ENCODE results near the gene DDX1. TPM values are rescaled to one million over a fixed set of nuclear protein-coding genes. Genes with fewer than 3 reads are reported as not detected.

The DDX1 gene
- total and polyA plus RNA-seq, 9 of the 15 experiments (the other 6 are each of a cell fraction or from before 2014, with no cell fraction given): 116 to 277 (median 232) TPM

DNA sequence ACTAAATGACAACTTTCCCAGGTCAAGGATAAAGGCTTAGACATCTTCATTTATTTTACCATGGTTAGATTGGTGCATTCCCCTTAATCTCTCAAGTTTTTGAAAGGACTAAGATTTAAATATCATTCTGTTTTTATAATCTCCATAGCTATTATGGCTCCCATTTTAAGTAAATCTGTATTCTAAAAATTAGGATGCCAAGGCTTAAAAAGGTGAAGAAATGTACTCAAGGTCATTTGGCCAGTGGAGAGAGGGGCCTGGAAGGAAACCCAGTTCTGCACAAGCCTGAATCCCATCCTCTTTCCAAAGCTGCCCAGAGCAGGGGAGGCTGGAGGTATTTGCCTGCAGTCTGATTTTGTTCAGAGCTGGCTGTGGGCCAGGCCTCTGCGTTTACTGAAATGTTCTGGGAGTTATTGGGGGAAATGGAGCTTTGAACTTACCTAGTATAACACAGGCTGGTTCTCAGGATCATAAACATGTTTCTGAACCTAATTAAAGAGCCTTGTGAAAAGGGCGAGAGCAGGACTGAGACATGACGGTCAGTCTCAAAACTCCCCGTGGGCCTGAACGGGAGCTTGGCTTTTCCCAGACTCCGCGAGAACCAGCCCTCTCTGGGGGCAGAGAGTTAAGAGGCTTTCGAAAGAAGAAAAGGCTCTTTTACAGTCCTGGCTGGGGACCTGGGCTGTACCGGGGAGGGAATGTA lies 85.6 kb downstream of the DDX1 start:
- H3K27ac ChIP-seq (ENCODE audit: extremely low read depth, low read depth, low read length): no peak overlapping the region
- peaks cover 13 to 41% of the 10 kb centered on the region in 2 experiments for H3K27me3 ChIP-seq (ENCODE audit: control insufficient read depth in 2 of 2, insufficient read depth in 2 of 2, low read length in 2 of 2)
- no peak overlapping the region for H3K4me3 ChIP-seq
- POLR2A ChIA-PET: interaction anchor here (0.6 kb wide), 1 partner anchor 24 kb away, joined by 5 read pairs; no protein-coding TSS in a partner anchor
- no peaks in the 10 kb centered on the region for H3K79me2 ChIP-seq (ENCODE audit: control insufficient read depth, insufficient read depth, low read length)
- DNase-seq (ENCODE audit: extremely low read depth in 1 of 4, low spot score in 3 of 4) (no peak), FAIRE-seq (no peak), ATAC-seq (peak; percentile 60; the same call in 2 of the 3 replicates)
- no peaks in the 10 kb centered on the region for H3K4me1 ChIP-seq (replicated peaks in 1 of 2; ENCODE audit: control insufficient read depth in 2 of 2, insufficient read depth in 2 of 2, low read length in 2 of 2)
- H3K9ac ChIP-seq (ENCODE audit: insufficient read depth in 1 of 2, low read depth in 2 of 2, low read length in 2 of 2): no peak overlapping the region
- 0 out of 2 replicates have a peak, but pooled peaks cover 2% of the 10 kb centered on the region for H4K20me1 ChIP-seq (replicated peaks; ENCODE audit: control insufficient read depth, insufficient read depth, low read length)
- 0% methylated on average over 9 of the region's 9 CpGs for WGBS (ENCODE audit: insufficient coverage, low coverage, missing lambda C conversion rate)
- H3K9me3 ChIP-seq (replicated peaks; ENCODE audit: control insufficient read depth, insufficient read depth, low read depth, low read length): 0 out of 2 replicates have a peak, but pooled peaks cover 3% of the 10 kb centered on the region
- CTCF ChIA-PET (ENCODE audit: low intra/inter-chr PET ratio): no interaction called here
- BruUV-seq (replicated peaks): no TSS peak
- no peaks in the 10 kb centered on the region for H3K9me1 ChIP-seq (ENCODE audit: control insufficient read depth, insufficient read depth, low read length)
- H2AFZ ChIP-seq (ENCODE audit: low read depth, low read length): no peak overlapping the region
- intact Hi-C loops (cut with micrococcal nuclease): no loop called here
- no peak for TF ChIP-seq KLF16 (IDR thresholded peaks at IDR 0.05)
- no peaks in the 10 kb centered on the region for H3K36me3 ChIP-seq (ENCODE audit: control insufficient read depth, insufficient read depth, low read length)
- in situ Hi-C loops (cut with MboI): no loop called here
- H3K4me2 ChIP-seq (ENCODE audit: insufficient read depth, low read length): no peak overlapping the region

GRCh38 chr2:15678346-15678745 lies 86.7 kb downstream of the DDX1 start:
- ChIA-PET CTCF (ENCODE audit: low intra/inter-chr PET ratio) (no interaction called here), POLR2A (interaction anchor here (1.1 to 1.2 kb wide), 2 partner anchors 9 to 84 kb away, joined by 3 read pairs; no protein-coding TSS in a partner anchor)
- 0 out of 2 replicates have a peak, but pooled peaks cover 2% of the 10 kb centered on the region for H4K20me1 ChIP-seq (replicated peaks; ENCODE audit: control insufficient read depth, insufficient read depth, low read length)
- 0 out of 2 replicates have a peak, but pooled peaks cover 3% of the 10 kb centered on the region for H3K9me3 ChIP-seq (replicated peaks; ENCODE audit: control insufficient read depth, insufficient read depth, low read depth, low read length)
- in situ Hi-C loops (cut with MboI): no loop called here
- WGBS (ENCODE audit: insufficient coverage, low coverage, missing lambda C conversion rate): 1% methylated on average over 5 of the region's 5 CpGs
- H3K36me3 ChIP-seq (ENCODE audit: control insufficient read depth, insufficient read depth, low read length): no peaks in the 10 kb centered on the region
- FAIRE-seq (no peak), DNase-seq (ENCODE audit: extremely low read depth in 1 of 4, low spot score in 3 of 4) (no peak), ATAC-seq (no peak)
- H3K4me2 ChIP-seq (ENCODE audit: insufficient read depth, low read length): no peak overlapping the region
- intact Hi-C loops (cut with micrococcal nuclease): no loop called here
- no TSS peak for BruUV-seq (replicated peaks)
- no peak overlapping the region for H2AFZ ChIP-seq (ENCODE audit: low read depth, low read length)
- no peak overlapping the region for H3K9ac ChIP-seq (ENCODE audit: insufficient read depth in 1 of 2, low read depth in 2 of 2, low read length in 2 of 2)
- H3K4me3 ChIP-seq: no peak overlapping the region
- no peak overlapping the region for H3K27ac ChIP-seq (ENCODE audit: extremely low read depth, low read depth, low read length)
- no peaks in the 10 kb centered on the region for H3K9me1 ChIP-seq (ENCODE audit: control insufficient read depth, insufficient read depth, low read length)
- H3K4me1 ChIP-seq (replicated peaks in 1 of 2; ENCODE audit: control insufficient read depth in 2 of 2, insufficient read depth in 2 of 2, low read length in 2 of 2): no peaks in the 10 kb centered on the region
- H3K27me3 ChIP-seq (ENCODE audit: control insufficient read depth in 2 of 2, insufficient read depth in 2 of 2, low read length in 2 of 2): peaks cover 12 to 31% of the 10 kb centered on the region in 2 experiments
- H3K79me2 ChIP-seq (ENCODE audit: control insufficient read depth, insufficient read depth, low read length): no peaks in the 10 kb centered on the region
- TF ChIP-seq ZNF740 (CRISPR knock-in tag; IDR thresholded peaks at IDR 0.05): no peak
- TF ChIP-seq ZNF740 (tag; IDR thresholded peaks at IDR 0.05): no peak
- no peak for TF ChIP-seq BRCA1 (IDR thresholded peaks at IDR 0.05)
- no peak for TF ChIP-seq BRCA1 (CRISPR knock-in tag; IDR thresholded peaks at IDR 0.05)
- TF ChIP-seq NR4A1 (CRISPR knock-in tag; IDR thresholded peaks at IDR 0.05): no peak
- TF ChIP-seq NR4A1 (tag; IDR thresholded peaks at IDR 0.05): no peak
- no peak for TF ChIP-seq PKNOX1 (IDR thresholded peaks at IDR 0.05)
- no peak for TF ChIP-seq TAF15 (IDR thresholded peaks at IDR 0.05; ENCODE audit: low read depth, low read length)
- no peak for TF ChIP-seq PURB (CRISPR knock-in tag; IDR thresholded peaks at IDR 0.05; ENCODE audit: low read depth)
- no peak for TF ChIP-seq POLR2B (IDR thresholded peaks at IDR 0.05; ENCODE audit: low read depth, partially characterized antibody)

Measured in K562 (cell line).